ENCODE data around the gene MAPKAP1.

DNA sequence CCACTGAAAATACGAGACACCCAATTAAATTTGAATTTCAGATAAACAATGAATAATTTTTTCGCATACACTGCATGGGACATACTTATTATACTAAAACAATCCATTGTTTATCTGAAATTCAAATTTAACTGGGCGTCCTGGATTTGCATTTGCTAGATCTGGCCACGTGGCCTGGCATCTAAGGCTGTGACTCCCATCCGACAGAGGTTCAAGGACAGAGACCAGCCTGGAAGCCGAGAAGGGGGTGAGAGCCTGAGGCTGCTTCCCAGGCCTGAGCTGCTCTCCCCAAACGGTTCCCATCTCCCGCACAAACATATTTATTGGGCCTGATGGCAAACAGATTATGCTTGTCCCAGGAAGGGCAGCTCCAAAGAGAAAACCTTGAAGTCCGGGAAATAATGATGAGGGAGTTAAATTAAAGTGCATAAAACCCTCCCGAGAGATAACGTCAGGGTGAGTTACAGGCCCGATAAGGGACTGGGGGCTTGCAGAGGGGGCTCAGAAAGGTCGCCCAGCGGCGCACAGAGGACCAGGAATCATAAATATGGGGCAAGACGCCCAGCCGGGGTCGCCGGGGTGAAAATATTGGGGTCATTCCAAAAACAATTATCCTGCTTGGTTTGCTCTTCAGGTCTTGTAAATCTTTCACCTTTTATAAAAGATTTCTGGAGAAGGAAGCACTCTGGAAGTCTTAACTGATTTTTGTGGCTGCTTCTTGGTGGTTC lies 281.7 kb downstream of the MAPKAP1 start:
- TF ChIP-seq, protein P1, sequence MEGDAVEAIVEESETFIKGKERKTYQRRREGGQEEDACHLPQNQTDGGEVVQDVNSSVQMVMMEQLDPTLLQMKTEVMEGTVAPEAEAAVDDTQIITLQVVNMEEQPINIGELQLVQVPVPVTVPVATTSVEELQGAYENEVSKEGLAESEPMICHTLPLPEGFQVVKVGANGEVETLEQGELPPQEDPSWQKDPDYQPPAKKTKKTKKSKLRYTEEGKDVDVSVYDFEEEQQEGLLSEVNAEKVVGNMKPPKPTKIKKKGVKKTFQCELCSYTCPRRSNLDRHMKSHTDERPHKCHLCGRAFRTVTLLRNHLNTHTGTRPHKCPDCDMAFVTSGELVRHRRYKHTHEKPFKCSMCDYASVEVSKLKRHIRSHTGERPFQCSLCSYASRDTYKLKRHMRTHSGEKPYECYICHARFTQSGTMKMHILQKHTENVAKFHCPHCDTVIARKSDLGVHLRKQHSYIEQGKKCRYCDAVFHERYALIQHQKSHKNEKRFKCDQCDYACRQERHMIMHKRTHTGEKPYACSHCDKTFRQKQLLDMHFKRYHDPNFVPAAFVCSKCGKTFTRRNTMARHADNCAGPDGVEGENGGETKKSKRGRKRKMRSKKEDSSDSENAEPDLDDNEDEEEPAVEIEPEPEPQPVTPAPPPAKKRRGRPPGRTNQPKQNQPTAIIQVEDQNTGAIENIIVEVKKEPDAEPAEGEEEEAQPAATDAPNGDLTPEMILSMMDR (conservative IDR thresholded peaks at IDR 0.05): no peak
- TF ChIP-seq ZFX (IDR thresholded peaks at IDR 0.05): no peak

Data from C4-2B (cell line).